Aorta (tissue), 5 donors: Measurements from ENCODE around the gene IFNL4. TPM values are rescaled to one million over a fixed set of nuclear protein-coding genes. Genes with fewer than 3 reads are reported as not detected.
"Not testable (repeated sequence)": the region's sequence is repeated elsewhere in the genome, so short reads cannot be mapped to it uniquely, and the experiment has no call there.

ENCODE experiments used
- ATAC-seq: fragments of 200-7000 bp; cut with Tn5 transposase; one replicate; pipeline ENCODE4 v1.9.1; 2022; ENCODE audit warnings: moderate library complexity; ENCODE audit not compliant: low FRiP score
- DNase-seq, 2 donors: peaks; one replicate each; pipeline ENCODE4 v3.0.0-alpha.2; 2020
- H3K27ac ChIP-seq, 2 donors: one replicate each; pipeline ENCODE4 v1.5.1; 2013; ENCODE audit warnings: low read length in 2 of 2, mild to moderate bottlenecking in 2 of 2, moderate library complexity in 2 of 2, control low read depth in 1 of 2, inconsistent platforms in 1 of 2, low read depth in 1 of 2
- H3K27me3 ChIP-seq, 2 donors: one replicate each; pipeline ENCODE4 v1.6.1; 2013; ENCODE audit warnings: control low read depth in 1 of 2, low read length in 1 of 2, mild to moderate bottlenecking in 1 of 2, moderate library complexity in 1 of 2; ENCODE audit not compliant: insufficient read depth in 2 of 2, control insufficient read depth in 1 of 2
- H3K36me3 ChIP-seq, 2 donors: one replicate each; pipeline ENCODE4 v1.6.1; 2013; ENCODE audit warnings: control low read depth in 1 of 2, low read length in 1 of 2, mild to moderate bottlenecking in 1 of 2; ENCODE audit not compliant: insufficient read depth in 2 of 2, control insufficient read depth in 1 of 2
- H3K4me1 ChIP-seq, 2 donors: one replicate each; pipeline ENCODE4 v1.6.1; 2013; ENCODE audit warnings: low read length in 2 of 2, control low read depth in 1 of 2, mild to moderate bottlenecking in 1 of 2, moderate library complexity in 1 of 2; ENCODE audit not compliant: insufficient read depth in 2 of 2, control insufficient read depth in 1 of 2
- H3K4me3 ChIP-seq, 2 donors: one replicate each; pipeline ENCODE4 v1.5.1; 2013; ENCODE audit warnings: low read length in 2 of 2, control low read depth in 1 of 2, mild to moderate bottlenecking in 1 of 2
- H3K9me3 ChIP-seq: one replicate; pipeline ENCODE4 v1.6.1; 2013; ENCODE audit warnings: mild to moderate bottlenecking, low read length; ENCODE audit not compliant: control insufficient read depth
- WGBS, 2 donors: extraction: QIAGEN DNeasy Blood & Tissue Kit; methylation state at CpG; one replicate each; pipeline ENCODE4 v1.1.7; 2013; 5-methylcytosine and 5-hydroxymethylcytosine counted together
- intact Hi-C, 2 donors: fragments of 100-400 bp; cut with DNase I; formaldehyde crosslinking; loops; one replicate each; pipeline versions ENCODE4 v1.14.2 to v1.15.0; 2022
- polyA plus RNA-seq, 2 donors: library from polyadenylated mRNA; stranded (reverse); fragments of 200-250 nt; gene quantifications; one replicate each; pipeline ENCODE4 v1.2.3, GENCODE V29; 2013
- total RNA-seq, 2 donors: library from RNA; stranded (reverse); fragmentation: NEBNext Ultra II Directional; extraction: Animal tissue kit (Norgen Biotek cat#: 25700); gene quantifications; one replicate each; pipeline ENCODE4 v1.2.1, GENCODE V29; 2021
- donor health status: healthy with polysubstance abuse.
- donor health status: Bipolar disorder and iron deficiency.
- donor health status: DM: no; HTN: no; CAD: no.
- donor health status: DM: no; HTN: no; CAD: no.
- donor health status: DM: yes; HTN: yes; CAD: no.

IFNL4 gene
- total and polyA plus RNA-seq, 4 donors: not detected

- no peak overlapping the region for H3K27ac ChIP-seq
- no peaks in the 10 kb centered on the region for H3K4me1 ChIP-seq
- no peaks in the 10 kb centered on the region for H3K36me3 ChIP-seq
- intact Hi-C loops: no loop called here
- H3K4me3 ChIP-seq: no peak overlapping the region
- no peaks in the 10 kb centered on the region for H3K27me3 ChIP-seq
- H3K9me3 ChIP-seq: no peaks in the 10 kb centered on the region
- no peak for ATAC-seq
- DNase-seq: no peak
- WGBS, 2 donors: 35 to 38% methylated on average over 22 of the region's 22 CpGs
Observed at GRCh38 chr19:39237200-39238184, 11.2 kb downstream of the IFNL4 start.

- WGBS, 2 donors: 77 to 83% methylated on average over 12 of the region's 12 CpGs
- ATAC-seq: no peak
- no peaks in the 10 kb centered on the region for H3K27me3 ChIP-seq
Observed at GRCh38 chr19:39236527-39236926, 12.1 kb downstream of the IFNL4 start.

GRCh38 chr19:39232708-39233107, 15.9 kb downstream of the IFNL4 start:
- intact Hi-C loops: no loop called here
- WGBS, 2 donors: 78 to 83% methylated on average over 5 of the region's 5 CpGs

More at GRCh38 chr19:39236527-39236926, 12.1 kb downstream of the IFNL4 start:
- Histone ChIP-seq H3K4me1 (no peaks in the 10 kb centered on the region), H3K27ac (no peak overlapping the region), H3K4me3 (no peak overlapping the region), H3K9me3 (no peaks in the 10 kb centered on the region), H3K36me3 (no peaks in the 10 kb centered on the region)
- no peak for DNase-seq
- intact Hi-C loops: no loop called here

GRCh38 chr19:39230096-39230764, 18.4 kb downstream of the IFNL4 start:
- Histone ChIP-seq H3K4me1 (no peaks in the 10 kb centered on the region), H3K9me3 (peaks cover 5% of the 10 kb centered on the region), H3K27ac (no peak overlapping the region), H3K4me3 (no peak overlapping the region), H3K36me3 (no peaks in the 10 kb centered on the region), H3K27me3 (no peaks in the 10 kb centered on the region)
- DNase-seq (no peak), ATAC-seq (no peak)
- intact Hi-C loops: no loop called here
- 78% methylated on average over 2 of the region's 2 CpGs for WGBS, 2 donors

More at GRCh38 chr19:39232708-39233107, 15.9 kb downstream of the IFNL4 start:
- DNase-seq: no peak
- Histone ChIP-seq H3K9me3 (peaks cover 5% of the 10 kb centered on the region), H3K27ac (no peak overlapping the region), H3K4me1 (no peaks in the 10 kb centered on the region), H3K36me3 (no peaks in the 10 kb centered on the region), H3K27me3 (no peaks in the 10 kb centered on the region), H3K4me3 (no peak overlapping the region)
- no peak for ATAC-seq

GRCh38 chr19:39224910-39225309, 23.7 kb downstream of the IFNL4 start:
- WGBS, 2 donors: 31 to 34% methylated on average over 3 of the region's 3 CpGs
- intact Hi-C loops: no loop called here
- Histone ChIP-seq H3K4me1 (no peaks in the 10 kb centered on the region), H3K4me3 (no peak overlapping the region), H3K27ac (no peak overlapping the region), H3K27me3 (no peaks in the 10 kb centered on the region), H3K9me3 (no peaks in the 10 kb centered on the region), H3K36me3 (no peaks in the 10 kb centered on the region)
- no peak for ATAC-seq
- DNase-seq: no peak

GRCh38 chr19:39223703-39224279, 24.9 kb downstream of the IFNL4 start:
- no peak for ATAC-seq
- Histone ChIP-seq H3K4me3 (no peak overlapping the region), H3K4me1 (no peaks in the 10 kb centered on the region), H3K9me3 (no peaks in the 10 kb centered on the region), H3K27ac (no peak overlapping the region), H3K27me3 (no peaks in the 10 kb centered on the region), H3K36me3 (no peaks in the 10 kb centered on the region)
- intact Hi-C loops: no loop called here
- 19 to 21% methylated on average over 4 of the region's 4 CpGs for WGBS, 2 donors
- no peak for DNase-seq

- H3K4me1 ChIP-seq, H3K27me3 ChIP-seq: not testable (repeated sequence)
- WGBS, 2 donors: 71 to 72% methylated on average over 10 of the region's 10 CpGs
Observed at GRCh38 chr19:39219108-39219507, 29.5 kb downstream of the IFNL4 start.

GRCh38 chr19:39218230-39219007, 30.2 kb downstream of the IFNL4 start:
- no peak overlapping the region for H3K27ac ChIP-seq
- intact Hi-C loops: no loop called here
- 85% methylated on average over 15 of the region's 15 CpGs for WGBS, 2 donors
- ATAC-seq: no peak
- no peaks in the 10 kb centered on the region for H3K27me3 ChIP-seq
- no peak overlapping the region for H3K4me3 ChIP-seq
- no peaks in the 10 kb centered on the region for H3K4me1 ChIP-seq
- DNase-seq: no peak
- peaks cover 15% of the 10 kb centered on the region for H3K9me3 ChIP-seq
- no peaks in the 10 kb centered on the region for H3K36me3 ChIP-seq

More at GRCh38 chr19:39219108-39219507, 29.5 kb downstream of the IFNL4 start:
- H3K27ac ChIP-seq, H3K4me3 ChIP-seq, ATAC-seq, intact Hi-C loops, DNase-seq, H3K36me3 ChIP-seq: not testable (repeated sequence)
- H3K9me3 ChIP-seq: peaks cover 15% of the 10 kb centered on the region
